Measurements from ENCODE around the gene MTREX.

- TF ChIP-seq POLR2A (IDR thresholded peaks at IDR 0.05; ENCODE audit: low read length) (no peak), CTCF (IDR thresholded peaks at IDR 0.05) (no peak), MAZ (IDR thresholded peaks at IDR 0.05; ENCODE audit: borderline replicate concordance, low read depth, low read length) (no peak), EP300 (IDR thresholded peaks at IDR 0.05) (no peak), NPAS2 (CRISPR knock-in tag; IDR thresholded peaks at IDR 0.05; ENCODE audit: borderline replicate concordance) (no peak), MYC (IDR thresholded peaks at IDR 0.05; ENCODE audit: borderline replicate concordance, low read length) (no peak), CBX8 (IDR thresholded peaks at IDR 0.05) (no peak), MAFK (IDR thresholded peaks at IDR 0.05; ENCODE audit: partially characterized antibody) (no peak), JUN (IDR thresholded peaks at IDR 0.05) (no peak), NFE2L2 (conservative IDR thresholded peaks at IDR 0.05; ENCODE audit: low read length) (no peak)
These were observed 78.1 kb downstream of the MTREX start for GRCh38 chr5:55385846-55386245.
